Mesenchymal stem cell (in vitro differentiated cells and primary cell): ENCODE results near the gene MORC4.
A peak's percentile ranks its signal among the peaks of the same experiment; 100 is the strongest.

Experiments
- DNase-seq: peaks from one replicate; pipeline ENCODE4 v3.0.0-alpha.2; 2013
- H2AFZ ChIP-seq: one replicate; pipeline ENCODE4 v1.6.1; 2013; ENCODE audit warnings: low read depth, mild to moderate bottlenecking, control low read depth, inconsistent platforms, low read length, moderate library complexity
- H2AK5ac ChIP-seq: 2 replicates; pipeline ENCODE4 v1.6.1; 2013; ENCODE audit warnings: low read length, moderate library complexity, mild to moderate bottlenecking, inconsistent platforms; ENCODE audit not compliant: severe bottlenecking
- H2BK120ac ChIP-seq: one replicate; pipeline ENCODE4 v1.6.1; 2013; ENCODE audit warnings: low read depth, mild to moderate bottlenecking, inconsistent platforms, low read length, moderate library complexity
- H2BK12ac ChIP-seq, 2 experiments: one replicate each; pipeline ENCODE4 v1.6.1; 2013; ENCODE audit warnings: inconsistent platforms in 2 of 2, low read length in 2 of 2, mild to moderate bottlenecking in 2 of 2, moderate library complexity in 2 of 2, control low read depth in 1 of 2
- H2BK15ac ChIP-seq: one replicate; pipeline ENCODE4 v1.6.1; 2013; ENCODE audit warnings: mild to moderate bottlenecking, low read depth, inconsistent platforms; ENCODE audit not compliant: poor library complexity, severe bottlenecking
- H2BK5ac ChIP-seq: 2 replicates; pipeline ENCODE4 v1.6.1; 2013; ENCODE audit warnings: low read depth, mild to moderate bottlenecking, low read length, control low read depth, inconsistent platforms; ENCODE audit not compliant: poor library complexity, severe bottlenecking
- H3K14ac ChIP-seq, 2 experiments: one replicate each; pipeline ENCODE4 v1.6.1; 2013; ENCODE audit warnings: inconsistent platforms in 2 of 2, low read length in 2 of 2, control low read depth in 1 of 2, mild to moderate bottlenecking in 1 of 2, moderate library complexity in 1 of 2
- H3K18ac ChIP-seq, 2 experiments: one replicate each; pipeline ENCODE4 v1.6.1; 2013; ENCODE audit warnings: inconsistent platforms in 2 of 2, low read length in 2 of 2, control low read depth in 1 of 2, low read depth in 1 of 2, mild to moderate bottlenecking in 1 of 2
- H3K23ac ChIP-seq, 2 experiments: one replicate each; pipeline ENCODE4 v1.6.1; 2013; ENCODE audit warnings: inconsistent platforms in 2 of 2, low read length in 2 of 2, mild to moderate bottlenecking in 2 of 2, moderate library complexity in 2 of 2, control low read depth in 1 of 2
- H3K27ac ChIP-seq: 2 replicates; pipeline ENCODE4 v1.5.1; 2013; ENCODE audit warnings: mild to moderate bottlenecking, moderate library complexity, low read length, control low read depth, inconsistent platforms; ENCODE audit not compliant: poor library complexity, severe bottlenecking
- H3K27me3 ChIP-seq, 2 experiments: 2 replicates each; pipeline versions ENCODE4 v1.6.1 to v1.7.0; 2013; ENCODE audit warnings: low read length in 2 of 2, mild to moderate bottlenecking in 2 of 2, moderate library complexity in 2 of 2, control low read depth in 1 of 2, inconsistent platforms in 1 of 2; ENCODE audit not compliant: control insufficient read depth in 1 of 2, insufficient read depth in 1 of 2
- H3K36me3 ChIP-seq, 2 experiments: 2 replicates each; pipeline versions ENCODE4 v1.6.1 to v1.7.0; 2013; ENCODE audit warnings: low read length in 2 of 2, control low read depth in 1 of 2, inconsistent platforms in 1 of 2, low read depth in 1 of 2, mild to moderate bottlenecking in 1 of 2; ENCODE audit not compliant: insufficient read depth in 2 of 2, control insufficient read depth in 1 of 2
- H3K4ac ChIP-seq, 2 experiments: one replicate each; pipeline ENCODE4 v1.6.1; 2013; ENCODE audit warnings: inconsistent platforms in 2 of 2, low read length in 2 of 2, mild to moderate bottlenecking in 2 of 2, moderate library complexity in 2 of 2, control low read depth in 1 of 2, low read depth in 1 of 2
- H3K4me1 ChIP-seq: 2 replicates; pipeline ENCODE4 v1.6.1; 2013; ENCODE audit warnings: low read depth, low read length, control low read depth; ENCODE audit not compliant: control insufficient read depth, insufficient read depth
- H3K4me2 ChIP-seq: 2 replicates; pipeline ENCODE4 v1.6.1; 2013; ENCODE audit warnings: low read length, mild to moderate bottlenecking, inconsistent platforms; ENCODE audit not compliant: poor library complexity, severe bottlenecking
- H3K4me3 ChIP-seq, 2 experiments: 2 replicates each; pipeline versions ENCODE4 v1.5.1 to v1.7.0; 2013; ENCODE audit warnings: low read length in 2 of 2, mild to moderate bottlenecking in 2 of 2, control low read depth in 1 of 2, low read depth in 1 of 2; ENCODE audit not compliant: insufficient read depth in 1 of 2
- H3K79me1 ChIP-seq: replicated peaks from 2 replicates; pipeline ENCODE4 v1.6.1; 2013; ENCODE audit warnings: mild to moderate bottlenecking, control low read depth, low read length, inconsistent platforms; ENCODE audit not compliant: poor library complexity, severe bottlenecking
- H3K9ac ChIP-seq: 2 replicates; pipeline ENCODE4 v1.7.0; 2013; ENCODE audit warnings: mild to moderate bottlenecking, low read length, moderate library complexity
- H3K9me3 ChIP-seq: 2 replicates; pipeline ENCODE4 v1.7.0; 2013; ENCODE audit warnings: mild to moderate bottlenecking, low read length; ENCODE audit not compliant: control insufficient read depth
- H4K8ac ChIP-seq: one replicate; pipeline ENCODE4 v1.6.1; 2013; ENCODE audit warnings: inconsistent platforms, mild to moderate bottlenecking, low read length, moderate library complexity
- H4K91ac ChIP-seq: one replicate; pipeline ENCODE4 v1.6.1; 2013; ENCODE audit warnings: mild to moderate bottlenecking, low read length, inconsistent platforms
- WGBS: methylation state at CpG from one replicate; pipeline ENCODE4 v1.1.7; 2013; ENCODE audit warnings: mixed read lengths; 5-methylcytosine and 5-hydroxymethylcytosine counted together

The MORC4 gene

GRCh38 chrX:106906361-106906760 is 93.7 kb downstream of the MORC4 start:
- no peak overlapping the region for H2BK12ac ChIP-seq
- WGBS = 67% methylated on average over 6 of the region's 6 CpGs
- no peak overlapping the region for H3K18ac ChIP-seq
- no peak overlapping the region for H4K8ac ChIP-seq
- no peak overlapping the region for H3K9ac ChIP-seq
- H2AFZ ChIP-seq = no peak overlapping the region
- no peak for DNase-seq
- no peaks in the 10 kb centered on the region for H3K9me3 ChIP-seq
- H4K91ac ChIP-seq = no peak overlapping the region
- H3K27me3 ChIP-seq = peaks cover 0 to 72% of the 10 kb centered on the region in 2 experiments
- no peak overlapping the region for H3K4ac ChIP-seq
- no peak overlapping the region for H3K14ac ChIP-seq
- H3K36me3 ChIP-seq = no peaks in the 10 kb centered on the region
- peak overlapping the region; percentile 35 for H3K27ac ChIP-seq
- peaks cover 17% of the 10 kb centered on the region for H3K4me1 ChIP-seq
- H3K4me3 ChIP-seq = no peak overlapping the region
- H3K4me2 ChIP-seq = no peak overlapping the region
- H2BK15ac ChIP-seq = no peak overlapping the region
- no peak overlapping the region for H2BK120ac ChIP-seq
- H2BK5ac ChIP-seq = no peak overlapping the region
- no peak overlapping the region for H3K23ac ChIP-seq
- no peak overlapping the region for H2AK5ac ChIP-seq
- no peaks in the 10 kb centered on the region for H3K79me1 ChIP-seq

- Histone ChIP-seq H2BK12ac (no peak overlapping the region), H3K4me2 (no peak overlapping the region), H3K79me1 (no peaks in the 10 kb centered on the region), H2BK120ac (no peak overlapping the region), H3K9ac (no peak overlapping the region), H3K4me3 (no peak overlapping the region), H3K4ac (no peak overlapping the region), H2BK5ac (no peak overlapping the region), H3K4me1 (peaks cover 17% of the 10 kb centered on the region), H3K36me3 (no peaks in the 10 kb centered on the region), H3K9me3 (no peaks in the 10 kb centered on the region), H3K27me3 (peaks cover 0 to 75% of the 10 kb centered on the region in 2 experiments), H3K18ac (no peak overlapping the region), H2BK15ac (no peak overlapping the region), H2AK5ac (peak overlapping the region; percentile 22), H3K27ac (no peak overlapping the region), H3K14ac (no peak overlapping the region), H4K91ac (no peak overlapping the region), H3K23ac (no peak overlapping the region), H2AFZ (no peak overlapping the region), H4K8ac (no peak overlapping the region)
- WGBS = 91% methylated on average over 4 of the region's 5 CpGs
- DNase-seq = no peak
Measured at GRCh38 chrX:106905064-106905708, 94.8 kb downstream of the MORC4 start.

- no peak overlapping the region for H4K91ac ChIP-seq
- H2AK5ac ChIP-seq = no peak overlapping the region
- H3K18ac ChIP-seq = no peak overlapping the region
- peaks cover 0 to 73% of the 10 kb centered on the region in 2 experiments for H3K27me3 ChIP-seq
- no peak for DNase-seq
- H3K4me2 ChIP-seq = no peak overlapping the region
- no peak overlapping the region for H3K14ac ChIP-seq
- no peak overlapping the region for H3K4me3 ChIP-seq
- no peak overlapping the region for H2AFZ ChIP-seq
- H2BK120ac ChIP-seq = no peak overlapping the region
- H3K23ac ChIP-seq = no peak overlapping the region
- no peak overlapping the region for H3K4ac ChIP-seq
- H3K79me1 ChIP-seq = no peaks in the 10 kb centered on the region
- H3K4me1 ChIP-seq = peaks cover 17% of the 10 kb centered on the region
- no peak overlapping the region for H2BK5ac ChIP-seq
- H3K36me3 ChIP-seq = no peaks in the 10 kb centered on the region
- H2BK15ac ChIP-seq = no peak overlapping the region
- H3K9ac ChIP-seq = no peak overlapping the region
- no peak overlapping the region for H4K8ac ChIP-seq
- no peaks in the 10 kb centered on the region for H3K9me3 ChIP-seq
- no peak overlapping the region for H3K27ac ChIP-seq
- WGBS = 93% methylated on average over 4 of the region's 5 CpGs
- no peak overlapping the region for H2BK12ac ChIP-seq
Measured at GRCh38 chrX:106903856-106904528, 96.0 kb downstream of the MORC4 start.

GRCh38 chrX:106903291-106903824 is 96.7 kb downstream of the MORC4 start, which contains the start of gene RIPPLY1:
Gene RIPPLY1, minus strand, starts transcription at chrX:106903341. Its CDS starts 54 bp downstream, at chrX:106903287.
- Histone ChIP-seq H3K4me2 (no peak within 1 kb of the TSS), H3K36me3 (no peaks in the 10 kb centered on the region), H3K9me3 (no peaks in the 10 kb centered on the region), H2AFZ (no peak within 1 kb of the TSS), H3K4me1 (peaks cover 17% of the 10 kb centered on the region), H3K4me3 (no peak within 1 kb of the TSS), H3K23ac (no peak within 1 kb of the TSS), H2BK12ac (no peak within 1 kb of the TSS), H4K8ac (no peak within 1 kb of the TSS), H3K9ac (no peak within 1 kb of the TSS), H2AK5ac (peak within 1 kb of the TSS; percentile 13), H4K91ac (no peak within 1 kb of the TSS), H3K27ac (no peak within 1 kb of the TSS), H3K4ac (no peak within 1 kb of the TSS), H2BK120ac (no peak within 1 kb of the TSS), H3K18ac (no peak within 1 kb of the TSS), H3K27me3 (peaks cover 0 to 73% of the 10 kb centered on the region in 2 experiments), H3K14ac (no peak within 1 kb of the TSS), H2BK5ac (no peak within 1 kb of the TSS), H3K79me1 (no peaks in the 10 kb centered on the region), H2BK15ac (no peak within 1 kb of the TSS)
- no peak for DNase-seq
- WGBS = 59% methylated on average over 1 of the region's 1 CpG
